ENCODE results near the gene TNRC18.
"Not testable (repeated sequence)": the region's sequence is repeated elsewhere in the genome, so short reads cannot be mapped to it uniquely, and the experiment has no call there.

The TNRC18 gene

DNA sequence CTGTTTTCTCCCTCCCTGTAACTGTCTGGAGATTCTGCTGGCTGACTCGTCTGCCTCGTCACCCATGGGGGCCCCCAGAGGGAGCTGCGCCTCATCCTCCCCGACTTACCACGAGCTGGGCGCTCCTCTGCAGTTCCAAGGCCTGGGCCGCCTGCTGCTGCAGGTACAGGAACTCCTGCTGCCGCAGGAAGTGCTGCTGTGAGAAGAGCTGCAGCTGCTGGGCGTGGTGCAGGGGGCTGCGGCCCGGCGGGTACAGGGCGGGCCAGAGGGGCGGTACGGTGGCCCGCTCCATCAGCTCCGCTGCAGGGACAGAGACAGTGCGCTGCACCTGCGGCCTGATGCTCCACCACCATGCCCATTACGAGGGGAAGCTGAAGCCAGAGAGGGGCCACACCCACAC, 47.7 kb downstream of the TNRC18 start:
- Histone ChIP-seq H3K27me3 (ENCODE audit: control insufficient read depth, insufficient read depth, low read length) (no peaks in the 10 kb centered on the region), H3K9ac (ENCODE audit: low read depth, low read length) (no peak overlapping the region), H3K9me3 (ENCODE audit: control insufficient read depth, insufficient read depth, low read length) (no peaks in the 10 kb centered on the region), H3K36me3 (ENCODE audit: control insufficient read depth, insufficient read depth, low read length) (peaks cover 8% of the 10 kb centered on the region), H3K4me3 (ENCODE audit: low read depth, low read length) (no peak overlapping the region), H3K4me1 (ENCODE audit: control insufficient read depth, insufficient read depth, low read length) (no peaks in the 10 kb centered on the region)

GRCh38 chr7:5374464-5374863, 49.2 kb downstream of the TNRC18 start:
- Histone ChIP-seq H3K9me3 (ENCODE audit: control insufficient read depth, insufficient read depth, low read length) (no peaks in the 10 kb centered on the region), H3K9ac (ENCODE audit: low read depth, low read length) (no peak overlapping the region), H3K4me1 (ENCODE audit: control insufficient read depth, insufficient read depth, low read length) (no peaks in the 10 kb centered on the region), H3K27me3 (ENCODE audit: control insufficient read depth, insufficient read depth, low read length) (no peaks in the 10 kb centered on the region), H3K4me3 (ENCODE audit: low read depth, low read length) (no peak overlapping the region), H3K36me3 (ENCODE audit: control insufficient read depth, insufficient read depth, low read length) (peaks cover 8% of the 10 kb centered on the region)

DNA sequence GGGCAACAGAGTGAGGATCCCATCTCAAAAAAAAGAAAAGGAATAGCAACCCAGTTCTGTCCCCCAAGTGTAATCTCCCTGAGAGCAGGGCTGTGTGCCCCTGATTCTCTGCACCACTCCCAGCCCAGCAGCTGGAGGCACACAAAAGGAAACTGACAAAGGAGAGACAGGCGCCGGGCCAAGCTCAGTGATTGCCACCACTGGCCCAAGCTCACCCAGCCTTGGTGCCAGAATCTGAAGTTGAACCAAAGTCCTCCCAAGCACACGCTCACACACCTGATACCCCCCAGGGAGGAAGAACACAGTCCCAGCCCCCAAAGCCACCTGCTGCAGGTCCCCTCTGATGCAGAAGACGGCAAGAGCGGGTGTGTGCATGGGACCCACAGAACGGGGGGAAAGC, 50.3 kb downstream of the TNRC18 start:
- no peak overlapping the region for H3K4me3 ChIP-seq (ENCODE audit: low read depth, low read length)
- H3K9me3 ChIP-seq (ENCODE audit: control insufficient read depth, insufficient read depth, low read length): no peaks in the 10 kb centered on the region
- H3K9ac ChIP-seq (ENCODE audit: low read depth, low read length): no peak overlapping the region
- no peaks in the 10 kb centered on the region for H3K27me3 ChIP-seq (ENCODE audit: control insufficient read depth, insufficient read depth, low read length)
- H3K36me3 ChIP-seq (ENCODE audit: control insufficient read depth, insufficient read depth, low read length): peaks cover 8% of the 10 kb centered on the region
- no peaks in the 10 kb centered on the region for H3K4me1 ChIP-seq (ENCODE audit: control insufficient read depth, insufficient read depth, low read length)

DNA sequence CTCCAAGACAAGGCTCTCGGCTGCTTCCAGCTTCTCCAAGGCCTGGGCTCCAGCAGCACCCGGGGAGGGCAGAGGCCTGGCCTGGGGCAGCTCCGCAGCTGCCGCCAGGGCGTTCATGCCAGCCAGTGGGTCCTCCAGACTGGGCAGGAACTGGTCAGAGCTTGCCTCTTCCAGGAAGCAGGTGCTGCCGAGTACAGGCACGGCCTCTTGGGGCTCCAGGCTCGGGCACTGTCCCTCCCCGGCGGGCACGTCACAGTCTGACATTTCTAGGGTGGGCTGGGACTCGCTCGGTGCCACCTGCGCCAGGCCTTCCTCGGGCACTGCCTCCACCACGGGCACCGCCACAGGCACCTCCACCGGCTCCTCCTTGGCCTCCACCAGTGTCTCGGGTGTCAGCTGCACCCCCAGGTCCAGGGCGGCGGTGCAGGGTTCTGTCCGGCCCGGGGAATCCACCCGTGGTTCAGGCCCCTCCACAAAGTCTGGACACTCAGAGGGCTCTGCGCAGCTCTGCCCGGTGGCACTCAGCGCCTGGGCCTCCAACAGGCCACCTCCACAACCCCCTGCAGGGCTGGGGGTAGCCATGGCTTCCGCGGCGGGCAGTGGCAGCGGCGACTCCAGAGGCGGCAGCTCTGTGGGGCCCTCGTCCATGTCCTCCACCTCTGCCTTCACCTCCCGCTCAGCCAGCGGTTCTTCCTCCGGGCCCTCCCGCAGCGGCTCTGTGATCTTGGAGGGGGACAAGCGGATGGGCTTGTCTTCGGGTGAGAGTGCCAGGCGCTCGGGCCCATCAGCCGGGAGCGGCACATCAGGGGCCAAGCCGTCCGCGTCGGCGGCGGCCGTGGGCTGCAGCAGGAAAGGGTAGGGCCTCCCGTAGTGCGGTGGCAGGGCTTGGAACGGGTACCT, 52.9 kb downstream of the TNRC18 start:
- H3K4me1 ChIP-seq (ENCODE audit: control insufficient read depth, insufficient read depth, low read length): no peaks in the 10 kb centered on the region
- H3K27me3 ChIP-seq (ENCODE audit: control insufficient read depth, insufficient read depth, low read length): no peaks in the 10 kb centered on the region
- no peak overlapping the region for H3K4me3 ChIP-seq (ENCODE audit: low read depth, low read length)
- peaks cover 8% of the 10 kb centered on the region for H3K36me3 ChIP-seq (ENCODE audit: control insufficient read depth, insufficient read depth, low read length)
- no peaks in the 10 kb centered on the region for H3K9me3 ChIP-seq (ENCODE audit: control insufficient read depth, insufficient read depth, low read length)
- H3K9ac ChIP-seq (ENCODE audit: low read depth, low read length): no peak overlapping the region

DNA sequence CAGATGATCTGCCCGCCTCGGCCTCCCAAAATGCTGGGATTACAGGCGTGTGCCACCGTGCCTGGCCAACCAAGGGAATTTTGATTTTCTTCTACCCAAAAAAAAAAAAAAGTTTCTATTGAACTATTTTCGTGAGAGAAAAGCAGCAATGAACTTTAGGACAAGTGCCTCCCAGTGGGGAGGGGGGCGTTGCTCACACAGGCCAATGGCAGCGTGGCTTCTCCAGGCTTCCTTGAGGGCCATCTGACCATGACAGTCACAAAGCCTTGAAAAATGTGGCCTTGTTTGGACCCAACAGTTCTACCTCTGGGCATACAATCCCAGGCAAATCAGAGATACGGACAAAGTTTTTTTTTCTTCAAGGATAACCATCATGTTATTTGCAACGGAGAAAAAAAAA, 56.0 kb downstream of the TNRC18 start:
- Histone ChIP-seq H3K36me3 (ENCODE audit: control insufficient read depth, insufficient read depth, low read length) (no peaks in the 10 kb centered on the region), H3K27me3 (ENCODE audit: control insufficient read depth, insufficient read depth, low read length) (no peaks in the 10 kb centered on the region), H3K9ac (ENCODE audit: low read depth, low read length) (no peak overlapping the region), H3K9me3 (ENCODE audit: control insufficient read depth, insufficient read depth, low read length) (no peaks in the 10 kb centered on the region), H3K4me3 (ENCODE audit: low read depth, low read length) (no peak overlapping the region), H3K4me1 (ENCODE audit: control insufficient read depth, insufficient read depth, low read length) (no peaks in the 10 kb centered on the region)

- not testable (repeated sequence) for H3K4me3 ChIP-seq (ENCODE audit: low read depth, low read length); H3K9ac ChIP-seq (ENCODE audit: low read depth, low read length); H3K36me3 ChIP-seq (ENCODE audit: control insufficient read depth, insufficient read depth, low read length); H3K27me3 ChIP-seq (ENCODE audit: control insufficient read depth, insufficient read depth, low read length); H3K4me1 ChIP-seq (ENCODE audit: control insufficient read depth, insufficient read depth, low read length); H3K9me3 ChIP-seq (ENCODE audit: control insufficient read depth, insufficient read depth, low read length)
Measured at GRCh38 chr7:5365976-5366625, 57.5 kb downstream of the TNRC18 start.

DNA sequence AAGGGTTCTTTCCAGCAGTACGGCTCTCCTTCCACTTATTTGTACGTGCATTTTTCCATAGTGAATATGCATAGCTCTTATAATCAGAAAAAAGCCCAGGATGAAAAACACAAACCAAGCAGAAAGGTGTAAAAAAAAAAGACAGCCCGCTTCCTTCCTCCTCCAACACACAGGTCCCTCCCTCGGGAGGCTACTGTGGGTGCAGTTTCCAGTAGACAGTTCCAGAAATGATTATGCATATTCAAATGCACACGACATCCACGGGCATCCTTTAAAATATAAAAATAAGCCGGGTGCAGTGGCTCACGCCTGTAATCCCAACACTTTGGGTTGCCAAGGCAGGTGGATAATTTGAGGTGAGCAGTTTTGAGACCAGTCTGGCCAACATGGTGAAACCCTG, 59.9 kb downstream of the TNRC18 start:
- no peaks in the 10 kb centered on the region for H3K4me1 ChIP-seq (ENCODE audit: control insufficient read depth, insufficient read depth, low read length)
- no peak overlapping the region for H3K9ac ChIP-seq (ENCODE audit: low read depth, low read length)
- H3K27me3 ChIP-seq (ENCODE audit: control insufficient read depth, insufficient read depth, low read length): no peaks in the 10 kb centered on the region
- H3K4me3 ChIP-seq (ENCODE audit: low read depth, low read length): no peak overlapping the region
- no peaks in the 10 kb centered on the region for H3K9me3 ChIP-seq (ENCODE audit: control insufficient read depth, insufficient read depth, low read length)
- H3K36me3 ChIP-seq (ENCODE audit: control insufficient read depth, insufficient read depth, low read length): peaks cover 10% of the 10 kb centered on the region

DNA sequence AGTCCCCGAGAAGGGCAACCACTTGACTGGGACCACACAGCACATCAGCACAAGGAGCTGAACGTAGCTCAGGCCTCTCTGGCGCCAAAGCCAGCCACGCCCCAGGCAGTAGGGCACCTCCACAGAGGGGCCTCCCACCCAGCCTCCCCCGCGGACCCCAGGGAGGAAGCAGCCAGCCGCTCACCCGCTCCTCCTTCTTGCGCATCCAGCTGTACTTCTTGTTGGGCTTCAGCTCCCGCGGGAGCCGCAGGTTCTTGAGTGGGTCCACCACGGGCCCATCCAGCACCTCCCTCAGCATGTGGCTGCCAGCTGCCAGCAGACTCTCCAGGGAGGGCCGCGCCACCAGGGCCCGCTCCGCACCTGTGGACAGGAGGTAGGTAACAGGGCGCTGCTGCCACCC, 61.2 kb downstream of the TNRC18 start:
- Histone ChIP-seq H3K27me3 (ENCODE audit: control insufficient read depth, insufficient read depth, low read length) (no peaks in the 10 kb centered on the region), H3K4me1 (ENCODE audit: control insufficient read depth, insufficient read depth, low read length) (no peaks in the 10 kb centered on the region), H3K9ac (ENCODE audit: low read depth, low read length) (no peak overlapping the region), H3K4me3 (ENCODE audit: low read depth, low read length) (no peak overlapping the region), H3K36me3 (ENCODE audit: control insufficient read depth, insufficient read depth, low read length) (peaks cover 10% of the 10 kb centered on the region), H3K9me3 (ENCODE audit: control insufficient read depth, insufficient read depth, low read length) (no peaks in the 10 kb centered on the region)

- Histone ChIP-seq H3K9ac (ENCODE audit: low read depth, low read length) (no peak overlapping the region), H3K36me3 (ENCODE audit: control insufficient read depth, insufficient read depth, low read length) (peaks cover 10% of the 10 kb centered on the region), H3K4me3 (ENCODE audit: low read depth, low read length) (no peak overlapping the region), H3K27me3 (ENCODE audit: control insufficient read depth, insufficient read depth, low read length) (no peaks in the 10 kb centered on the region), H3K9me3 (ENCODE audit: control insufficient read depth, insufficient read depth, low read length) (no peaks in the 10 kb centered on the region), H3K4me1 (ENCODE audit: control insufficient read depth, insufficient read depth, low read length) (no peaks in the 10 kb centered on the region)
Measured at GRCh38 chr7:5361446-5362127, 62.0 kb downstream of the TNRC18 start.

GRCh38 chr7:5360971-5361370, 62.7 kb downstream of the TNRC18 start:
- Histone ChIP-seq H3K27me3 (ENCODE audit: control insufficient read depth, insufficient read depth, low read length) (no peaks in the 10 kb centered on the region), H3K36me3 (ENCODE audit: control insufficient read depth, insufficient read depth, low read length) (peaks cover 10% of the 10 kb centered on the region), H3K9me3 (ENCODE audit: control insufficient read depth, insufficient read depth, low read length) (no peaks in the 10 kb centered on the region), H3K4me1 (ENCODE audit: control insufficient read depth, insufficient read depth, low read length) (no peaks in the 10 kb centered on the region), H3K4me3 (ENCODE audit: low read depth, low read length) (no peak overlapping the region), H3K9ac (ENCODE audit: low read depth, low read length) (no peak overlapping the region)

- H3K36me3 ChIP-seq (ENCODE audit: control insufficient read depth, insufficient read depth, low read length): peaks cover 10% of the 10 kb centered on the region
- H3K9me3 ChIP-seq (ENCODE audit: control insufficient read depth, insufficient read depth, low read length): no peaks in the 10 kb centered on the region
- no peaks in the 10 kb centered on the region for H3K4me1 ChIP-seq (ENCODE audit: control insufficient read depth, insufficient read depth, low read length)
- H3K27me3 ChIP-seq (ENCODE audit: control insufficient read depth, insufficient read depth, low read length): no peaks in the 10 kb centered on the region
- no peak overlapping the region for H3K4me3 ChIP-seq (ENCODE audit: low read depth, low read length)
- no peak overlapping the region for H3K9ac ChIP-seq (ENCODE audit: low read depth, low read length)
Measured at GRCh38 chr7:5360451-5360850, 63.2 kb downstream of the TNRC18 start.

- H3K4me1 ChIP-seq (ENCODE audit: control insufficient read depth, insufficient read depth, low read length); H3K9ac ChIP-seq (ENCODE audit: low read depth, low read length); H3K27me3 ChIP-seq (ENCODE audit: control insufficient read depth, insufficient read depth, low read length); H3K36me3 ChIP-seq (ENCODE audit: control insufficient read depth, insufficient read depth, low read length); H3K9me3 ChIP-seq (ENCODE audit: control insufficient read depth, insufficient read depth, low read length); H3K4me3 ChIP-seq (ENCODE audit: low read depth, low read length): not testable (repeated sequence)
Measured at GRCh38 chr7:5360021-5360420, 63.6 kb downstream of the TNRC18 start.

Measured in iPS-15b (cell line).